Natural killer cell (primary cell): ENCODE results near the gene ACO2. TPM values are rescaled to one million over a fixed set of nuclear protein-coding genes. Genes with fewer than 3 reads are reported as not detected.

ENCODE experiments used
- ATAC-seq, 3 donors: fragments of 150-1000 bp in 2 of 3; fragments of 200-7000 bp in 1 of 3; cut with Tn5 transposase; 1 replicate in 1 of 3; 2 replicates in 2 of 3; pipeline ENCODE4 v1.10.0; 2021; ENCODE audit warnings: mild to moderate bottlenecking in 2 of 3, moderate library complexity in 2 of 3
- DNase-seq, 2 donors: peaks; one replicate each; pipeline versions ENCODE4 v3.0.0 to v3.0.0-alpha.2; 2013 to 2021; ENCODE audit warnings: mixed read lengths in 1 of 2
- H3K27ac ChIP-seq: one replicate; pipeline ENCODE4 v1.5.1; 2013; ENCODE audit warnings: mild to moderate bottlenecking, low read length
- H3K27me3 ChIP-seq: one replicate; pipeline ENCODE4 v1.6.1; 2013; ENCODE audit warnings: low read length; ENCODE audit not compliant: control insufficient read depth, insufficient read depth
- H3K36me3 ChIP-seq: one replicate; pipeline ENCODE4 v1.6.1; 2013; ENCODE audit warnings: low read length; ENCODE audit not compliant: control insufficient read depth, insufficient read depth
- H3K4me1 ChIP-seq: one replicate; pipeline ENCODE4 v1.6.1; 2013; ENCODE audit warnings: low read length; ENCODE audit not compliant: control insufficient read depth, insufficient read depth
- H3K4me3 ChIP-seq: one replicate; pipeline ENCODE4 v1.5.1; 2013; ENCODE audit warnings: low read length
- H3K9me3 ChIP-seq: one replicate; pipeline ENCODE4 v1.6.1; 2013; ENCODE audit warnings: low read length; ENCODE audit not compliant: control insufficient read depth, insufficient read depth
- H3K27ac Mint-ChIP-seq, 2 donors: one replicate each; pipeline ENCODE4 v1.8.0; 2022; ENCODE audit warnings: mild to moderate bottlenecking in 2 of 2, mixed read lengths in 2 of 2, moderate library complexity in 1 of 2
- H3K27me3 Mint-ChIP-seq, 2 donors: one replicate each; pipeline ENCODE4 v1.8.0; 2022; ENCODE audit warnings: low read depth in 2 of 2, mixed read lengths in 2 of 2
- H3K36me3 Mint-ChIP-seq: one replicate; pipeline ENCODE4 v1.8.0; 2022; ENCODE audit warnings: mixed read lengths
- H3K4me1 Mint-ChIP-seq, 2 donors: one replicate each; pipeline ENCODE4 v1.8.0; 2022; ENCODE audit warnings: mixed read lengths in 2 of 2
- H3K4me3 Mint-ChIP-seq: one replicate; pipeline ENCODE4 v1.8.0; 2022; ENCODE audit warnings: mild to moderate bottlenecking, moderate library complexity, mixed read lengths
- H3K9me3 Mint-ChIP-seq, 2 donors: one replicate each; pipeline ENCODE4 v1.8.0; 2022; ENCODE audit warnings: mixed read lengths in 2 of 2
- CTCF ChIP-seq: fragments of 200-600 bp; IDR thresholded peaks from one replicate; pipeline ENCODE4 v1.8.0; 2022; ENCODE audit warnings: antibody characterized with exemption
- WGBS: methylation state at CpG from one replicate; pipeline ENCODE4 v1.1.7; 2013; ENCODE audit warnings: missing lambda C conversion rate; ENCODE audit not compliant: insufficient coverage; 5-methylcytosine and 5-hydroxymethylcytosine counted together
- intact Hi-C: fragments of 100-400 bp; cut with micrococcal nuclease; formaldehyde crosslinking; loops from one replicate; pipeline ENCODE4 v1.14.2; 2022
- total RNA-seq, 4 donors: library from RNA; stranded (reverse); fragments of 120-200 nt in 1 of 4; gene quantifications; one replicate each; pipeline versions ENCODE4 v1.2.3 to v1.2.4, GENCODE V29; 2013 to 2022

The ACO2 gene
- total RNA-seq, 3 donors from 2014 or later (not counting 1 experiment from before 2014, with no cell fraction given): 77.9 to 99.8 (median 89.5) TPM

GRCh38 chr22:41534219-41534618 is 65.3 kb downstream of the ACO2 start:
- intact Hi-C loops: no loop called here
- Mint-ChIP-seq H3K9me3 (no peaks in the 10 kb centered on the region), H3K27ac (no peak overlapping the region), H3K4me3 (no peak overlapping the region), H3K4me1 (no peaks in the 10 kb centered on the region), H3K36me3 (no peaks in the 10 kb centered on the region), H3K27me3 (no peaks in the 10 kb centered on the region)
- peaks cover 19% of the 10 kb centered on the region for H3K36me3 ChIP-seq
- 93% methylated on average over 8 of the region's 8 CpGs for WGBS
- peaks cover 8% of the 10 kb centered on the region for H3K4me1 ChIP-seq
- TF ChIP-seq CTCF: no peak
- ATAC-seq: no peak
- no peaks in the 10 kb centered on the region for H3K9me3 ChIP-seq
- H3K4me3 ChIP-seq: no peak overlapping the region
- no peaks in the 10 kb centered on the region for H3K27me3 ChIP-seq
- DNase-seq: no peak
- no peak overlapping the region for H3K27ac ChIP-seq

- peaks cover 17% of the 10 kb centered on the region for H3K36me3 ChIP-seq
- intact Hi-C loops: no loop called here
- Mint-ChIP-seq H3K27ac (no peak overlapping the region), H3K36me3 (no peaks in the 10 kb centered on the region), H3K9me3 (no peaks in the 10 kb centered on the region), H3K27me3 (no peaks in the 10 kb centered on the region), H3K4me3 (no peak overlapping the region), H3K4me1 (no peaks in the 10 kb centered on the region)
- H3K27ac ChIP-seq: no peak overlapping the region
- TF ChIP-seq CTCF: no peak
- no peaks in the 10 kb centered on the region for H3K9me3 ChIP-seq
- H3K4me1 ChIP-seq: peaks cover 8% of the 10 kb centered on the region
- H3K4me3 ChIP-seq: no peak overlapping the region
- no peaks in the 10 kb centered on the region for H3K27me3 ChIP-seq
- no peak for DNase-seq
- no peak for ATAC-seq
- WGBS: 87% methylated on average over 5 of the region's 5 CpGs
Measured at GRCh38 chr22:41535244-41535643, 66.3 kb downstream of the ACO2 start.

DNA sequence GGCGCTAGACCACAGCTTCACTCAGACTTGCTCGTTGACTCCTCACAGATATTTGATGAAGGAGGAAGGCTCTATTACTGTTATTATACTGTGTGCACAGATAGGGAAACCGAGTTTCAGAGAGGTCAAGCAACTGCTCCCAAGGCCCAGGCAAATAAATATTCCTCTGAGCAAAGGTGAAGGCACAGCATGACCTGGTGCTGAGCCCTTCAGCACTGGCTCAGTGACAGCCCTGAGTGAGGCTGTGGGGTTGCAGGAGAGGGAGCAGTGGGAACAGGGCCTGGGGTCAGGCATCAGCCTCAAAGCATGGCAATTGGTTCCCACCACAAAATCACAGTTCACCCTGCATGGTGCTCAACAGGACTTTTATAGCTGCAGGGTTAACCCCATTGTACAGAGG is 68.3 kb downstream of the ACO2 start:
- peaks cover 0 to 7% of the 10 kb centered on the region in 2 donors for H3K4me1 Mint-ChIP-seq
- Histone ChIP-seq H3K4me1 (peaks cover 8% of the 10 kb centered on the region), H3K27ac (no peak overlapping the region), H3K4me3 (no peak overlapping the region), H3K9me3 (no peaks in the 10 kb centered on the region), H3K27me3 (no peaks in the 10 kb centered on the region), H3K36me3 (peaks cover 6% of the 10 kb centered on the region)
- H3K9me3 Mint-ChIP-seq: no peaks in the 10 kb centered on the region
- DNase-seq (no peak), ATAC-seq (no peak)
- intact Hi-C loops: no loop called here
- WGBS: 91% methylated on average over 3 of the region's 3 CpGs
- no peak for TF ChIP-seq CTCF
- no peak overlapping the region for H3K4me3 Mint-ChIP-seq
- H3K27ac Mint-ChIP-seq: no peak overlapping the region
- H3K36me3 Mint-ChIP-seq: no peaks in the 10 kb centered on the region
- no peaks in the 10 kb centered on the region for H3K27me3 Mint-ChIP-seq

GRCh38 chr22:41538583-41538982 is 69.7 kb downstream of the ACO2 start:
- ATAC-seq (no peak), DNase-seq (no peak)
- H3K4me3 Mint-ChIP-seq: no peak overlapping the region
- peaks cover 10% of the 10 kb centered on the region for H3K4me1 ChIP-seq
- H3K27ac ChIP-seq: no peak overlapping the region
- H3K36me3 Mint-ChIP-seq: no peaks in the 10 kb centered on the region
- intact Hi-C loops: no loop called here
- H3K9me3 Mint-ChIP-seq: no peaks in the 10 kb centered on the region
- H3K4me1 Mint-ChIP-seq: peaks cover 9 to 19% of the 10 kb centered on the region in 2 donors
- H3K9me3 ChIP-seq: no peaks in the 10 kb centered on the region
- WGBS: 97% methylated on average over 8 of the region's 8 CpGs
- no peak overlapping the region for H3K4me3 ChIP-seq
- H3K36me3 ChIP-seq: peaks cover 6% of the 10 kb centered on the region
- no peak overlapping the region for H3K27ac Mint-ChIP-seq
- no peak for TF ChIP-seq CTCF
- H3K27me3 Mint-ChIP-seq: no peaks in the 10 kb centered on the region
- no peaks in the 10 kb centered on the region for H3K27me3 ChIP-seq
